Pancreas (tissue), 10 donors: ENCODE data around the gene ARHGEF33. TPM values are rescaled to one million over a fixed set of nuclear protein-coding genes. Genes with fewer than 3 reads are reported as not detected.

Source experiments
- ATAC-seq, 4 donors: fragments of 200-7000 bp; cut with Tn5 transposase; one replicate each; pipeline versions ENCODE4 v1.8.0 to v1.9.1; 2020; ENCODE audit warnings: mild to moderate bottlenecking in 4 of 4, moderate library complexity in 4 of 4
- DNase-seq, 6 donors: peaks; one replicate each; pipeline ENCODE4 v3.0.0-alpha.2; 2020
- FAIRE-seq: peaks from 2 replicates; lab custom pipeline; 2012; peaks lifted over from hg19 to GRCh38; lab: Jason Lieb, UNC
- H3K27ac ChIP-seq, 4 donors: fragments of 200-600 bp; sonication (generic); 1 replicate in 3 of 4; 2 replicates in 1 of 4; pipeline versions ENCODE4 v1.5.0 to v1.8.0; 2020
- H3K27me3 ChIP-seq, 4 donors: fragments of 200-600 bp; one replicate each; pipeline ENCODE4 v1.8.0; 2021
- H3K36me3 ChIP-seq, 3 donors: fragments of 200-600 bp; sonication (generic) in 1 of 3; one replicate each; pipeline versions ENCODE4 v1.5.0 to v1.8.0; 2020 to 2021
- H3K4me1 ChIP-seq, 3 donors: fragments of 200-600 bp; one replicate each; pipeline ENCODE4 v1.8.0; 2021
- H3K4me3 ChIP-seq, 4 donors: fragments of 200-600 bp; sonication (generic) in 2 of 4; one replicate each; pipeline versions ENCODE4 v1.5.0 to v1.8.0; 2020 to 2021
- H3K9me3 ChIP-seq, 4 donors: fragments of 200-600 bp; one replicate each; pipeline ENCODE4 v1.8.0; 2021
- CTCF ChIP-seq, 4 donors: fragments of 200-600 bp; sonication (generic) in 3 of 4; IDR thresholded peaks; one replicate each; pipeline versions ENCODE4 v1.5.0 to v1.8.0; 2021; ENCODE audit warnings: antibody characterized with exemption in 4 of 4
- WGBS, 2 donors: extraction: QIAGEN DNeasy Blood & Tissue Kit; methylation state at CpG; one replicate each; pipeline ENCODE4 v1.1.7; 2013; 5-methylcytosine and 5-hydroxymethylcytosine counted together
- intact Hi-C, 3 donors: fragments of 100-400 bp; cut with DNase I; formaldehyde crosslinking; loops; one replicate each; pipeline versions ENCODE4 v1.11.1 to v1.14.2; 2022
- polyA plus RNA-seq, 2 donors: library from polyadenylated mRNA; stranded (reverse); fragments of 200-250 nt; gene quantifications; one replicate each; pipeline ENCODE4 v1.2.3, GENCODE V29; 2013
- total RNA-seq, 6 donors: library from RNA; stranded (reverse); fragmentation: NEBNext Ultra II Directional in 4 of 6; extraction: Animal tissue kit (Norgen Biotek cat#: 25700) in 4 of 6; gene quantifications; one replicate each; pipeline versions ENCODE4 v1.2.1 to v1.2.4, GENCODE V29; 2021 to 2023
- donor health status: healthy with polysubstance abuse.
- donor health status: DM: no; HTN: no; CAD: no; lungs with moderate emphysema.
- donor health status: DM: no; HTN: no; CAD: no.
- donor health status: control.
- donor health status: control.
- donor health status: Bipolar disorder and iron deficiency.
- donor health status: DM: yes; HTN: yes; CAD: no.
- donor health status: DM: no; HTN: no; CAD: no.
- donor health status: DM: no; HTN: no; CAD: no.
- donor health status: DM: yes; HTN: yes; CAD: no.

ARHGEF33 gene
- total and polyA plus RNA-seq, 8 donors: 0.13 to 1.6 (median 0.47) TPM

DNA sequence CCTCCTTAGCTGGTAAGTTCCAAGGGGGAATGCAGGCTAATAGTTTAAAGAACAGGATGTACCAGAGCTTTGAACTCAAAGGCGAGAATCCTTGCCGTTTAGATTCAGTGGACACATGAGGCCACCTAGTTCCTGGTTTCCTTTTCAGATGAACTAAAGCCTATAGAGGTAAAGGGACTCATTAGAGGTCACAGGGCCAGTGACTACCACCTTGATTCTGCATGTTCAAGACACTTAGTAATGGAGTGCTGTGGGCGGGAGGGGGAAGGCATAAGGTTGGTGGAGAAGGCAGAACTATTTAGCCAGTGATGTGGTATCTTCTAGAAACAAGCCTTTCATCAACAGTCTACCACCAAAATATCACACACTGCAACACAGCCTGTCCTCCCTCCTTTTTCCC lies 47.9 kb downstream of the ARHGEF33 start:
- intact Hi-C loops: no loop called here
- DNase-seq: no peak
- Histone ChIP-seq H3K4me3 (no peak overlapping the region), H3K36me3 (no peaks in the 10 kb centered on the region), H3K9me3 (no peaks in the 10 kb centered on the region), H3K27me3 (no peaks in the 10 kb centered on the region), H3K27ac (no peak overlapping the region), H3K4me1 (no peaks in the 10 kb centered on the region)
- no peak for ATAC-seq
- TF ChIP-seq CTCF (IDR thresholded peaks at IDR 0.05): no peak
- FAIRE-seq: no peak
- WGBS, 2 donors: 75 to 85% methylated on average over 3 of the region's 3 CpGs

GRCh38 chr2:38940746-38941145 lies 51.1 kb downstream of the ARHGEF33 start:
- H3K4me3 ChIP-seq: no peak overlapping the region
- no peaks in the 10 kb centered on the region for H3K27me3 ChIP-seq
- H3K27ac ChIP-seq: no peak overlapping the region
- 76 to 88% methylated on average over 1 of the region's 1 CpG for WGBS, 2 donors
- ATAC-seq (no peak), DNase-seq (no peak), FAIRE-seq (no peak)
- no peaks in the 10 kb centered on the region for H3K36me3 ChIP-seq
- H3K4me1 ChIP-seq: no peaks in the 10 kb centered on the region
- TF ChIP-seq CTCF (IDR thresholded peaks at IDR 0.05): no peak
- intact Hi-C loops: no loop called here
- H3K9me3 ChIP-seq: no peaks in the 10 kb centered on the region

- DNase-seq (no peak), ATAC-seq (no peak), FAIRE-seq (no peak)
- no peaks in the 10 kb centered on the region for H3K9me3 ChIP-seq
- no peak overlapping the region for H3K27ac ChIP-seq
- intact Hi-C loops: no loop called here
- H3K4me3 ChIP-seq: no peak overlapping the region
- no peaks in the 10 kb centered on the region for H3K36me3 ChIP-seq
- no peak for TF ChIP-seq CTCF (IDR thresholded peaks at IDR 0.05)
- no peaks in the 10 kb centered on the region for H3K4me1 ChIP-seq
- H3K27me3 ChIP-seq: no peaks in the 10 kb centered on the region
Measured at GRCh38 chr2:38943784-38944183, 54.1 kb downstream of the ARHGEF33 start.

- no peak overlapping the region for H3K4me3 ChIP-seq
- no peak for FAIRE-seq
- H3K27me3 ChIP-seq: no peaks in the 10 kb centered on the region
- no peaks in the 10 kb centered on the region for H3K36me3 ChIP-seq
- no peaks in the 10 kb centered on the region for H3K9me3 ChIP-seq
- no peak for ATAC-seq
- H3K27ac ChIP-seq: no peak overlapping the region
- TF ChIP-seq CTCF (IDR thresholded peaks at IDR 0.05): no peak
- H3K4me1 ChIP-seq: no peaks in the 10 kb centered on the region
- intact Hi-C loops: loop anchor here in 1 of 3 donors (5.0 kb wide), 1 partner anchor 282 kb away; no protein-coding TSS in a partner anchor
- WGBS, 2 donors: 89% methylated on average over 4 of the region's 4 CpGs
- no peak for DNase-seq
Measured at GRCh38 chr2:38945372-38945771, 55.7 kb downstream of the ARHGEF33 start.

GRCh38 chr2:38945911-38946310 lies 56.2 kb downstream of the ARHGEF33 start:
- Histone ChIP-seq H3K9me3 (no peaks in the 10 kb centered on the region), H3K4me3 (no peak overlapping the region), H3K27ac (no peak overlapping the region), H3K4me1 (no peaks in the 10 kb centered on the region), H3K27me3 (no peaks in the 10 kb centered on the region), H3K36me3 (no peaks in the 10 kb centered on the region)
- 82 to 87% methylated on average over 5 of the region's 5 CpGs for WGBS, 2 donors
- ATAC-seq (no peak), DNase-seq (no peak), FAIRE-seq (no peak)
- intact Hi-C loops: loop anchor here in 1 of 3 donors (5.0 kb wide), 1 partner anchor 281 kb away; no protein-coding TSS in a partner anchor
- no peak for TF ChIP-seq CTCF (IDR thresholded peaks at IDR 0.05)
